HepG2 (cell line): ENCODE measurements around the gene GTF2F2. TPM values are rescaled to one million over a fixed set of nuclear protein-coding genes. Genes with fewer than 3 reads are reported as not detected.

ENCODE experiments used
- ATAC-seq: fragments of 200-7000 bp; cut with Tn5 transposase; 3 replicates; pipeline ENCODE4 v1.9.1; 2020; ENCODE audit warnings: mild to moderate bottlenecking, moderate library complexity
- BruUV-seq: library from RNA; stranded (reverse); fragments of 400-500 nt; replicated peaks from 2 replicates; lab custom pipeline; 2021; lab: Mats Ljungman, UMichigan
- CTCF ChIA-PET: fragments of 300-600 bp; formaldehyde crosslinking; extraction: SDS; loops from one replicate; lab custom pipeline; 2021; ENCODE audit warnings: low total read pairs, inconsistent platforms, low intra/inter-chr PET ratio; lab: Yijun Ruan, JAX
- POLR2A ChIA-PET: fragments of 350-600 bp; sonication (Branson Sonifier 250); formaldehyde crosslinking; loops from one replicate; lab custom pipeline; 2020; ENCODE audit warnings: antibody characterized with exemption, inconsistent platforms; lab: Yijun Ruan, JAX
- DNase-seq: peaks from one replicate; pipeline ENCODE4 v3.0.0-alpha.2; 2015; ENCODE audit warnings: low spot score
- FAIRE-seq: peaks from 3 replicates; lab custom pipeline; 2011; peaks lifted over from hg19 to GRCh38; lab: Jason Lieb, UNC
- H2AFZ ChIP-seq: one replicate; pipeline ENCODE4 v1.6.1; 2011; ENCODE audit warnings: low read length, inconsistent platforms
- H3K27ac ChIP-seq: fragments of 300-600 bp; 3 replicates; pipeline ENCODE4 v1.8.0; 2011; ENCODE audit warnings: mixed run types, mild to moderate bottlenecking, mixed read lengths, low read length, inconsistent platforms; ENCODE audit not compliant: insufficient read depth; ENCODE audit errors: extremely low read length
- H3K27me3 ChIP-seq, 2 experiments: fragments of 200-600 bp in 1 of 2; 2 replicates in 1 of 2; 3 replicates in 1 of 2; pipeline versions ENCODE4 v1.6.0 to v1.8.0; 2011; ENCODE audit warnings: low read length in 2 of 2, mild to moderate bottlenecking in 2 of 2, moderate library complexity in 2 of 2, inconsistent platforms in 1 of 2; ENCODE audit not compliant: insufficient read depth in 2 of 2, control insufficient read depth in 1 of 2
- H3K36me3 ChIP-seq, 2 experiments: fragments of 200-600 bp in 1 of 2; replicated peaks in 1 of 2; 2 replicates in 1 of 2; 3 replicates in 1 of 2; pipeline versions ENCODE4 v1.5.1 to v1.8.0; 2011; ENCODE audit warnings: low read length in 2 of 2, inconsistent platforms in 1 of 2; ENCODE audit not compliant: insufficient read depth in 2 of 2, control insufficient read depth in 1 of 2
- H3K4me1 ChIP-seq: 2 replicates; pipeline ENCODE4 v1.5.1; 2012; ENCODE audit warnings: low read length, inconsistent platforms; ENCODE audit not compliant: insufficient read depth
- H3K4me2 ChIP-seq: 2 replicates; pipeline ENCODE4 v1.6.0; 2011; ENCODE audit warnings: low read depth, low read length, inconsistent platforms
- H3K4me3 ChIP-seq, 3 experiments: fragments of 200-600 bp in 1 of 3; sonication (generic), shearing (Covaris generic) in 1 of 3; replicated peaks in 1 of 3; 2 replicates each; pipeline ENCODE4 v1.5.1; 2011 to 2016; ENCODE audit warnings: low read length in 3 of 3, inconsistent platforms in 2 of 3, low read depth in 2 of 3, mild to moderate bottlenecking in 2 of 3, control low read depth in 1 of 3, mixed read lengths in 1 of 3; ENCODE audit not compliant: insufficient read depth in 1 of 3
- H3K79me2 ChIP-seq: one replicate; pipeline ENCODE4 v1.6.1; 2011; ENCODE audit warnings: low read length, inconsistent platforms; ENCODE audit not compliant: insufficient read depth
- H3K9ac ChIP-seq: 2 replicates; pipeline ENCODE4 v1.6.0; 2011; ENCODE audit warnings: mild to moderate bottlenecking, low read depth, low read length, inconsistent platforms; ENCODE audit not compliant: insufficient read depth
- H3K9me3 ChIP-seq: 2 replicates; pipeline ENCODE4 v1.5.1; 2012; ENCODE audit warnings: mild to moderate bottlenecking, low read length
- H4K20me1 ChIP-seq: 2 replicates; pipeline ENCODE4 v1.6.0; 2011; ENCODE audit warnings: inconsistent platforms, mild to moderate bottlenecking, low read length, moderate library complexity; ENCODE audit not compliant: insufficient read depth
- CHD4 ChIP-seq: fragments of 200-600 bp; sonication (generic); IDR thresholded peaks from 2 replicates; pipeline ENCODE4 v1.7.0; 2017; ENCODE audit warnings: mild to moderate bottlenecking, low read length, borderline replicate concordance
- KDM1A ChIP-seq: IDR thresholded peaks from 2 replicates; pipeline ENCODE4 v1.6.1; 2016; ENCODE audit warnings: missing compliant biosample characterization
- MED13 ChIP-seq: sonication (generic); formaldehyde crosslinking; IDR thresholded peaks from 2 replicates; pipeline ENCODE4 v1.5.0; 2020; ENCODE audit warnings: missing genetic modification reagents
- MED8 ChIP-seq: sonication (generic); formaldehyde crosslinking; IDR thresholded peaks from 2 replicates; pipeline ENCODE4 v1.8.1; 2023; ENCODE audit warnings: mild to moderate bottlenecking, missing genetic modification reagents; ENCODE audit not compliant: insufficient replicate concordance
- NPAS2 ChIP-seq: sonication (generic); formaldehyde crosslinking; IDR thresholded peaks from 2 replicates; pipeline ENCODE4 v1.8.0; 2022; ENCODE audit warnings: mild to moderate bottlenecking, missing genetic modification reagents, borderline replicate concordance
- PHB2 ChIP-seq: fragments of 450-650 bp; IDR thresholded peaks from 2 replicates; pipeline ENCODE4 v1.6.1; 2018; ENCODE audit not compliant: partially characterized antibody
- SIX4 ChIP-seq: sonication (generic); formaldehyde crosslinking; IDR thresholded peaks from 2 replicates; pipeline ENCODE4 v1.4.0; 2020; ENCODE audit warnings: missing genetic modification reagents
- SMARCE1 ChIP-seq: fragments of 450-650 bp; IDR thresholded peaks from 2 replicates; pipeline ENCODE4 v1.6.1; 2017; ENCODE audit warnings: borderline replicate concordance
- SUZ12 ChIP-seq: fragments of 150-350 bp; IDR thresholded peaks from 2 replicates; pipeline ENCODE4 v1.6.1; 2014; ENCODE audit warnings: low read depth, low read length
- ZBTB21 ChIP-seq: sonication (generic); formaldehyde crosslinking; IDR thresholded peaks from 2 replicates; pipeline ENCODE4 v1.4.0; 2020; ENCODE audit warnings: missing genetic modification reagents
- ZNF225 ChIP-seq: sonication (generic); formaldehyde crosslinking; IDR thresholded peaks from 2 replicates; pipeline ENCODE4 v1.4.0; 2020; ENCODE audit warnings: mild to moderate bottlenecking, missing genetic modification reagents
- ZNF260 ChIP-seq: sonication (generic); formaldehyde crosslinking; IDR thresholded peaks from 2 replicates; pipeline ENCODE4 v1.4.0; 2020; ENCODE audit warnings: missing genetic modification reagents, low read depth, mild to moderate bottlenecking, borderline replicate concordance
- ZNF550 ChIP-seq: sonication (generic); formaldehyde crosslinking; IDR thresholded peaks from 2 replicates; pipeline ENCODE4 v1.4.0; 2020; ENCODE audit warnings: mild to moderate bottlenecking, missing genetic modification reagents, borderline replicate concordance
- WGBS: methylation state at CpG from one replicate; pipeline ENCODE4 v1.1.6; 2017; ENCODE audit warnings: low lambda C conversion rate; 5-methylcytosine and 5-hydroxymethylcytosine counted together
- in situ Hi-C: cut with HindIII; loops from 2 replicates; pipeline ENCODE4 v1.10.0; 2017; ENCODE audit warnings: low pct_unique_long_range_greater_than_20kb; ENCODE audit not compliant: extremely low pct_ligation_motif_present
- intact Hi-C: fragments of 100-400 bp; cut with micrococcal nuclease; formaldehyde crosslinking; loops from one replicate; pipeline ENCODE4 v1.10.0; 2022; ENCODE audit not compliant: unreplicated experiment
- polyA plus RNA-seq, 8 experiments: library from polyadenylated mRNA; depleted of rRNA in 3 of 8; stranded (reverse) in 7 of 8; unstranded in 1 of 8; fragments of >200 nt; fragmentation: Illumina TruSeq in 4 of 8; extraction: Trizol in 4 of 8; gene quantifications; 2 replicates each; pipeline versions ENCODE4 v1.2.1 to v1.2.3, GENCODE V29; 2011 to 2016; ENCODE audit warnings: low read depth in 4 of 8, missing spikeins in 1 of 8, mixed read lengths in 1 of 8; ENCODE audit not compliant: insufficient read depth in 1 of 8
- total RNA-seq, 5 experiments: library from RNA; depleted of rRNA; stranded (reverse); fragments of >200 nt; fragmentation: Illumina TruSeq; extraction: Trizol; gene quantifications; 2 replicates each; pipeline ENCODE4 v1.2.3, GENCODE V29; 2016; ENCODE audit warnings: low read depth in 1 of 5
- TF ChIP-seq, protein P1 (sequence below): sonication (generic); formaldehyde crosslinking; IDR thresholded peaks from 2 replicates; pipeline ENCODE4 v1.5.0; 2020; ENCODE audit warnings: mild to moderate bottlenecking, missing genetic modification reagents, moderate library complexity
- TF ChIP-seq, protein P2 (sequence below), 2 experiments: IDR thresholded peaks; 2 replicates each; pipeline ENCODE4 v1.6.1; 2011 to 2012; ENCODE audit warnings: low read length in 2 of 2, borderline replicate concordance in 1 of 2, low read depth in 1 of 2, mild to moderate bottlenecking in 1 of 2, moderate library complexity in 1 of 2

GTF2F2 gene
- total and polyA plus RNA-seq, 2 of the 13 experiments (the other 11 are each of a cell fraction or from before 2014, with no cell fraction given) = 10.6 to 32.8 TPM

DNA sequence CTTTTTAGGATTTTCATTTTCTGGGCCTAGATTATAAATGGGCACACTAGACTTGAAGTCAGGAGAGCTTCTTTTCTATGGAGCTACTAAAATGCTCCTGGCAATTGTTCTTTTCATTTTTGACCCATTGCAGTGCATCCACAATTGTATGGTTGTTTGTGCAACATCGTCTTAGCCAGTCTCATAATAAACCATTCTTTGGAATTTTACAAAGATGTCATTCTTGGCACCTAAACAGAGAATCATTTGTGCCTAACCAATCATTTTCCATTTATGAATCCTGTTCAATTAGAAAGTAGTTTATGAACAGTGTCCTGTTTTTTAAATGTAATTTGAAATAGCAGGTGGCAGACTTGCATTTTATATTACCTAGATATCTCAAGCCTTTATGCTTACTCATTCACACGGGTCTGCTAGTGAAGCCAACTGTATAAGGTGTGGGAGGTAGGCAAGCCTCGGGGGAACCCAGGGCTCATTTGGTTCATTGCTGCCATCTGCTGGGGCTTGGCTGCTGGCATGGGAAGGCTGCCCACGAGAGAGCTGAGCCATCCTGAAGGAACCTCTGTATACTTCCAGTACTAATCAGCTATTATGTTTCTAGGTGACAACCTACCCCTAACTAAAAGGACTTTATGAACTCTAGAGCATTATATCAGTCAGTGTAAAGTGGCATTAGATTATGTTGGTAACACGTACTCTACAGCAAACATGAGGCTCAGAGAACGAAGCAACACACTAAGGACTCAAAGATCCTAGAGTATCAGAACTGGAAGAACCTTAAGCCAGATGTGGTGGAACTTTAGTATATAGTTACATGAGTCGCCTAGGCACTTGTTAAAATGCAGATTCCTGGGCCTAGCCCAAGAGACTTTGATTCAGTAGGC lies 160.7 kb downstream of the GTF2F2 start (continued):
- TF ChIP-seq, protein P1, sequence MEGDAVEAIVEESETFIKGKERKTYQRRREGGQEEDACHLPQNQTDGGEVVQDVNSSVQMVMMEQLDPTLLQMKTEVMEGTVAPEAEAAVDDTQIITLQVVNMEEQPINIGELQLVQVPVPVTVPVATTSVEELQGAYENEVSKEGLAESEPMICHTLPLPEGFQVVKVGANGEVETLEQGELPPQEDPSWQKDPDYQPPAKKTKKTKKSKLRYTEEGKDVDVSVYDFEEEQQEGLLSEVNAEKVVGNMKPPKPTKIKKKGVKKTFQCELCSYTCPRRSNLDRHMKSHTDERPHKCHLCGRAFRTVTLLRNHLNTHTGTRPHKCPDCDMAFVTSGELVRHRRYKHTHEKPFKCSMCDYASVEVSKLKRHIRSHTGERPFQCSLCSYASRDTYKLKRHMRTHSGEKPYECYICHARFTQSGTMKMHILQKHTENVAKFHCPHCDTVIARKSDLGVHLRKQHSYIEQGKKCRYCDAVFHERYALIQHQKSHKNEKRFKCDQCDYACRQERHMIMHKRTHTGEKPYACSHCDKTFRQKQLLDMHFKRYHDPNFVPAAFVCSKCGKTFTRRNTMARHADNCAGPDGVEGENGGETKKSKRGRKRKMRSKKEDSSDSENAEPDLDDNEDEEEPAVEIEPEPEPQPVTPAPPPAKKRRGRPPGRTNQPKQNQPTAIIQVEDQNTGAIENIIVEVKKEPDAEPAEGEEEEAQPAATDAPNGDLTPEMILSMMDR (CRISPR knock-in tag) = peak; percentile 85
- no peak for TF ChIP-seq PHB2
- no peak for TF ChIP-seq ZNF260 (CRISPR knock-in tag)
- no peak for TF ChIP-seq SUZ12
- TF ChIP-seq SIX4 = no peak
- TF ChIP-seq CHD4 = no peak

DNA sequence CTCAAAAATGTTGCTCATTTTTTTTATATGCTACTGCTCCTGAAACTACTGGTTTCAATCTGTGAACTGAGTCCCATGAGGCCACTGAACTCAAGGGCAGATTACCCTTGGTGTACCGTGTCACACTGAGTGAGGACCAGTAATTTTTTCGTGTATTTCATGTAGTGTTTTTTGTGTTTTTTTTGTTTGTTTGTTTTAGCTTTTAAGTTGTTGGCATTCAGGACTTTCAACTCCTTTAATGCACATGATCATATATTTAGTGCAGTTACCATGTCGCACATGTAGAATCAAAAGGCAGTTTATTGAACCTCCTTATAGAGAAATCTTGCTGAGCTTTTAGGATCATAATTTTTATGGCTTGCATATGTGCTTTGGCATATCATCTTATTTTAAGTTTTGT lies 162.7 kb downstream of the GTF2F2 start:
- no peak overlapping the region for H3K27ac ChIP-seq
- H4K20me1 ChIP-seq = no peaks in the 10 kb centered on the region
- H3K9ac ChIP-seq = no peak overlapping the region
- H3K27me3 ChIP-seq = no peaks in the 10 kb centered on the region
- DNase-seq (no peak), ATAC-seq (no peak), FAIRE-seq (no peak)
- TF ChIP-seq SMARCE1 (no peak), NPAS2 (CRISPR knock-in tag) (no peak), MED8 (CRISPR knock-in tag) (no peak), ZBTB21 (no peak), KDM1A (CRISPR knock-in tag) (no peak), ZNF550 (CRISPR knock-in tag) (no peak), MED13 (CRISPR knock-in tag) (no peak), ZNF225 (CRISPR knock-in tag) (no peak)
- TF ChIP-seq, protein P2, sequence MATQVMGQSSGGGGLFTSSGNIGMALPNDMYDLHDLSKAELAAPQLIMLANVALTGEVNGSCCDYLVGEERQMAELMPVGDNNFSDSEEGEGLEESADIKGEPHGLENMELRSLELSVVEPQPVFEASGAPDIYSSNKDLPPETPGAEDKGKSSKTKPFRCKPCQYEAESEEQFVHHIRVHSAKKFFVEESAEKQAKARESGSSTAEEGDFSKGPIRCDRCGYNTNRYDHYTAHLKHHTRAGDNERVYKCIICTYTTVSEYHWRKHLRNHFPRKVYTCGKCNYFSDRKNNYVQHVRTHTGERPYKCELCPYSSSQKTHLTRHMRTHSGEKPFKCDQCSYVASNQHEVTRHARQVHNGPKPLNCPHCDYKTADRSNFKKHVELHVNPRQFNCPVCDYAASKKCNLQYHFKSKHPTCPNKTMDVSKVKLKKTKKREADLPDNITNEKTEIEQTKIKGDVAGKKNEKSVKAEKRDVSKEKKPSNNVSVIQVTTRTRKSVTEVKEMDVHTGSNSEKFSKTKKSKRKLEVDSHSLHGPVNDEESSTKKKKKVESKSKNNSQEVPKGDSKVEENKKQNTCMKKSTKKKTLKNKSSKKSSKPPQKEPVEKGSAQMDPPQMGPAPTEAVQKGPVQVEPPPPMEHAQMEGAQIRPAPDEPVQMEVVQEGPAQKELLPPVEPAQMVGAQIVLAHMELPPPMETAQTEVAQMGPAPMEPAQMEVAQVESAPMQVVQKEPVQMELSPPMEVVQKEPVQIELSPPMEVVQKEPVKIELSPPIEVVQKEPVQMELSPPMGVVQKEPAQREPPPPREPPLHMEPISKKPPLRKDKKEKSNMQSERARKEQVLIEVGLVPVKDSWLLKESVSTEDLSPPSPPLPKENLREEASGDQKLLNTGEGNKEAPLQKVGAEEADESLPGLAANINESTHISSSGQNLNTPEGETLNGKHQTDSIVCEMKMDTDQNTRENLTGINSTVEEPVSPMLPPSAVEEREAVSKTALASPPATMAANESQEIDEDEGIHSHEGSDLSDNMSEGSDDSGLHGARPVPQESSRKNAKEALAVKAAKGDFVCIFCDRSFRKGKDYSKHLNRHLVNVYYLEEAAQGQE (IDR thresholded peaks at IDR 0.05; ENCODE audit: borderline replicate concordance in 1 of 2, low read depth in 1 of 2, low read length in 2 of 2) = no peak
- H3K9me3 ChIP-seq = no peaks in the 10 kb centered on the region
- no peaks in the 10 kb centered on the region for H3K4me1 ChIP-seq
- H3K36me3 ChIP-seq = peaks cover 3 to 17% of the 10 kb centered on the region in 2 experiments; a peak in 4 of 5 replicates
- POLR2A ChIA-PET = no interaction called here
- no TSS peak for BruUV-seq
- in situ Hi-C loops (loop anchor here (5.0 kb wide), 1 partner anchor 236 kb away; no protein-coding TSS in a partner anchor), intact Hi-C loops (no loop called here)
- H3K4me3 ChIP-seq = no peak overlapping the region
- 89% methylated on average over 3 of the region's 3 CpGs for WGBS
- CTCF ChIA-PET = interaction anchor here (2.0 kb wide), 1 partner anchor 236 kb away, joined by 8 read pairs; no protein-coding TSS in a partner anchor
- no peak overlapping the region for H2AFZ ChIP-seq
- H3K4me2 ChIP-seq = no peak overlapping the region
- H3K79me2 ChIP-seq = no peaks in the 10 kb centered on the region
